CD4-positive, alpha-beta T cell (primary cell): ENCODE measurements around the gene MKKS. TPM values are rescaled to one million over a fixed set of nuclear protein-coding genes. Genes with fewer than 3 reads are reported as not detected.

Experiments used
- ATAC-seq: fragments of 200-7000 bp; cut with Tn5 transposase; one replicate; pipeline ENCODE4 v1.10.0; 2022; ENCODE audit warnings: mild to moderate bottlenecking; ENCODE audit not compliant: poor library complexity
- CTCF ChIA-PET: fragments of 350-600 bp; sonication (Branson Sonifier 250); formaldehyde crosslinking; loops from one replicate; lab custom pipeline; 2021; ENCODE audit warnings: antibody characterized with exemption, inconsistent platforms; lab: Charles Lee
- POLR2A ChIA-PET: fragments of 350-600 bp; sonication (Branson Sonifier 250); formaldehyde crosslinking; loops from one replicate; lab custom pipeline; 2021; ENCODE audit warnings: antibody characterized with exemption, inconsistent platforms; lab: Charles Lee
- DNase-seq, 14 experiments: peaks; one replicate each; pipeline ENCODE4 v3.0.0-alpha.2; 2013 to 2020; ENCODE audit warnings: mixed read lengths in 2 of 14
- H3K27ac ChIP-seq, 2 donors: one replicate each; pipeline versions ENCODE4 v1.5.1 to v1.7.0; 2013; ENCODE audit warnings: low read length in 2 of 2, low read depth in 1 of 2, mild to moderate bottlenecking in 1 of 2
- H3K27me3 ChIP-seq, 2 experiments: 1 replicate in 1 of 2; 2 replicates in 1 of 2; pipeline versions ENCODE4 v1.6.1 to v1.7.0; 2013; ENCODE audit warnings: low read length in 2 of 2, control low read depth in 1 of 2, mild to moderate bottlenecking in 1 of 2, moderate library complexity in 1 of 2; ENCODE audit not compliant: insufficient read depth in 2 of 2, control insufficient read depth in 1 of 2
- H3K36me3 ChIP-seq: one replicate; pipeline ENCODE4 v1.6.1; 2013; ENCODE audit warnings: low read length, control low read depth; ENCODE audit not compliant: insufficient read depth
- H3K4me1 ChIP-seq: one replicate; pipeline ENCODE4 v1.6.1; 2013; ENCODE audit warnings: low read length, control low read depth; ENCODE audit not compliant: insufficient read depth
- H3K4me3 ChIP-seq: one replicate; pipeline ENCODE4 v1.5.1; 2013; ENCODE audit warnings: mild to moderate bottlenecking, low read length, moderate library complexity
- H3K9me3 ChIP-seq, 2 experiments: 1 replicate in 1 of 2; 2 replicates in 1 of 2; pipeline versions ENCODE4 v1.6.1 to v1.7.0; 2013; ENCODE audit warnings: low read length in 2 of 2, mild to moderate bottlenecking in 2 of 2, control low read depth in 1 of 2, moderate library complexity in 1 of 2; ENCODE audit not compliant: control insufficient read depth in 1 of 2, insufficient read depth in 1 of 2
- H3K27ac Mint-ChIP-seq: one replicate; pipeline ENCODE4 v1.8.0; 2020; ENCODE audit warnings: mixed read lengths
- H3K27me3 Mint-ChIP-seq: one replicate; pipeline ENCODE4 v1.8.0; 2021; ENCODE audit warnings: mixed read lengths
- H3K36me3 Mint-ChIP-seq: one replicate; pipeline ENCODE4 v1.8.0; 2021; ENCODE audit warnings: low read depth, mixed read lengths
- H3K4me1 Mint-ChIP-seq: one replicate; pipeline ENCODE4 v1.8.0; 2021; ENCODE audit warnings: low read depth, mixed read lengths
- H3K4me3 Mint-ChIP-seq: one replicate; pipeline ENCODE4 v1.8.0; 2020; ENCODE audit warnings: mild to moderate bottlenecking, mixed read lengths
- H3K9me3 Mint-ChIP-seq: one replicate; pipeline ENCODE4 v1.8.0; 2020; ENCODE audit warnings: mixed read lengths
- intact Hi-C, 2 experiments: fragments of 100-400 bp; cut with DNase I in 1 of 2; cut with micrococcal nuclease in 1 of 2; formaldehyde crosslinking; loops; one replicate each; pipeline versions ENCODE4 v1.15.1 to v1.9.0; 2023 to 2025; cut with DNase I, micrococcal nuclease
- total RNA-seq, 174 experiments: library from RNA in 2 of 174; stranded (reverse) in 2 of 174; gene quantifications; one replicate each; pipeline ENCODE4 v1.2.3 and lab custom pipeline; 2021 to 2026
- TF ChIP-seq, protein P1 (sequence below): fragments of 200-600 bp; IDR thresholded peaks from one replicate; pipeline ENCODE4 v1.8.0; 2022; ENCODE audit warnings: antibody characterized with exemption, mild to moderate bottlenecking

MKKS gene
- total RNA-seq, 2 experiments from 2014 or later = 0.66 to 0.78 TPM

- intact Hi-C loops = no loop called here
- Histone ChIP-seq H3K4me3 (no peak overlapping the region), H3K27ac (no peak overlapping the region), H3K27me3 (no peaks in the 10 kb centered on the region), H3K4me1 (no peaks in the 10 kb centered on the region), H3K36me3 (no peaks in the 10 kb centered on the region), H3K9me3 (no peaks in the 10 kb centered on the region)
- Mint-ChIP-seq H3K36me3 (no peaks in the 10 kb centered on the region), H3K9me3 (no peaks in the 10 kb centered on the region), H3K4me1 (no peaks in the 10 kb centered on the region), H3K27me3 (peaks cover 5% of the 10 kb centered on the region), H3K27ac (no peak overlapping the region), H3K4me3 (no peak overlapping the region)
- ChIA-PET CTCF (no interaction called here), POLR2A (no interaction called here)
- DNase-seq (no peak), ATAC-seq (no peak)
- TF ChIP-seq, protein P1, sequence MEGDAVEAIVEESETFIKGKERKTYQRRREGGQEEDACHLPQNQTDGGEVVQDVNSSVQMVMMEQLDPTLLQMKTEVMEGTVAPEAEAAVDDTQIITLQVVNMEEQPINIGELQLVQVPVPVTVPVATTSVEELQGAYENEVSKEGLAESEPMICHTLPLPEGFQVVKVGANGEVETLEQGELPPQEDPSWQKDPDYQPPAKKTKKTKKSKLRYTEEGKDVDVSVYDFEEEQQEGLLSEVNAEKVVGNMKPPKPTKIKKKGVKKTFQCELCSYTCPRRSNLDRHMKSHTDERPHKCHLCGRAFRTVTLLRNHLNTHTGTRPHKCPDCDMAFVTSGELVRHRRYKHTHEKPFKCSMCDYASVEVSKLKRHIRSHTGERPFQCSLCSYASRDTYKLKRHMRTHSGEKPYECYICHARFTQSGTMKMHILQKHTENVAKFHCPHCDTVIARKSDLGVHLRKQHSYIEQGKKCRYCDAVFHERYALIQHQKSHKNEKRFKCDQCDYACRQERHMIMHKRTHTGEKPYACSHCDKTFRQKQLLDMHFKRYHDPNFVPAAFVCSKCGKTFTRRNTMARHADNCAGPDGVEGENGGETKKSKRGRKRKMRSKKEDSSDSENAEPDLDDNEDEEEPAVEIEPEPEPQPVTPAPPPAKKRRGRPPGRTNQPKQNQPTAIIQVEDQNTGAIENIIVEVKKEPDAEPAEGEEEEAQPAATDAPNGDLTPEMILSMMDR = no peak
Observed at GRCh38 chr20:10360878-10361277, 73.1 kb downstream of the MKKS start.

DNA sequence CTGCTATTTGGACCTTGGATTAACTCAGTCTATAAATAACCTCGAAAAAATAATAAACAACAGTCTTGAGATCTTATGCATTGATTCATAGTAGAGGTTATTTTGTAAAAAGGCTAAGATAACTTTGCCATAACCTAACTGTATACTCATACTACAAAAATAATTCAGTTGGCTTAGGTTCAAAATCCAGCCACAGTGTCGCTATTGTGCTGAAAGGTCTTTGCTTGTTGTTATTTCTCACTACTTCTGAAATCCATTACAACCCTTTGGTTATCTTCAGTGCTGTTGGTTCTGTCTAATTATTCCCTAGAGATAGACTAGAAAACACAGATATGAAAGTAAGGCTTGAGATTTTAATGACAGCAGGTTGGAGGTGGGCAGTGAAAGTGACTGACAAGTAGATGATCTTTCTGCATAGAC is 74.4 kb downstream of the MKKS start:
- H3K27ac ChIP-seq = no peak overlapping the region
- Mint-ChIP-seq H3K27me3 (peaks cover 4% of the 10 kb centered on the region), H3K27ac (no peak overlapping the region), H3K4me3 (no peak overlapping the region), H3K36me3 (no peaks in the 10 kb centered on the region), H3K4me1 (no peaks in the 10 kb centered on the region), H3K9me3 (no peaks in the 10 kb centered on the region)
- no peaks in the 10 kb centered on the region for H3K27me3 ChIP-seq
- POLR2A ChIA-PET = no interaction called here
- intact Hi-C loops = no loop called here
- CTCF ChIA-PET = no interaction called here
- H3K36me3 ChIP-seq = no peaks in the 10 kb centered on the region
- ATAC-seq = no peak
- no peaks in the 10 kb centered on the region for H3K4me1 ChIP-seq
- TF ChIP-seq, protein P1 = no peak
- no peak for DNase-seq
- H3K4me3 ChIP-seq = no peak overlapping the region
- no peaks in the 10 kb centered on the region for H3K9me3 ChIP-seq

DNA sequence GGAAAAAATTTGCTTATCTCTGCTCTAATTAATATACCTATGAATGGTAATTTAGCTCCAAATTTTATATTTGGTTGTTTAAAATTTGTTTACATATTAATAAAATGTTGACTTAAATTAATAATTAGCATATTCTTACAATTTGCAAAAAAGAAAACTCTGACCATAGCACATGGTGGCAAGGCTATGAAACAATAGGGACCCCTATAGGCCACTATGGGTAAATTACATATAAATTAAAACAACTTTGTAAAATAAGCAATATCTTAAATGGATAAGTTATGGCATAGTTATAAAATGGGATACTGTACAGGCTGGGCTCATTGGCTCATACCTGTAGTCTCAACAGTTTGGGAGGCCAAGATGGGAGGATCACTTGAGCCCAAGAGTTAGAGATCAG is 76.0 kb downstream of the MKKS start:
- Histone ChIP-seq H3K9me3 (no peaks in the 10 kb centered on the region), H3K36me3 (no peaks in the 10 kb centered on the region), H3K4me1 (no peaks in the 10 kb centered on the region), H3K4me3 (no peak overlapping the region), H3K27ac (no peak overlapping the region), H3K27me3 (no peaks in the 10 kb centered on the region)
- Mint-ChIP-seq H3K27ac (no peak overlapping the region), H3K9me3 (no peaks in the 10 kb centered on the region), H3K4me3 (no peak overlapping the region), H3K27me3 (peaks cover 4% of the 10 kb centered on the region), H3K36me3 (no peaks in the 10 kb centered on the region), H3K4me1 (no peaks in the 10 kb centered on the region)
- intact Hi-C loops = no loop called here
- ChIA-PET CTCF (no interaction called here), POLR2A (no interaction called here)
- TF ChIP-seq, protein P1 = no peak
- peak in 1 of 14 experiments; percentile 10 for DNase-seq
- no peak for ATAC-seq
